ENCODE measurements around the gene LRBA.

LRBA gene

DNA sequence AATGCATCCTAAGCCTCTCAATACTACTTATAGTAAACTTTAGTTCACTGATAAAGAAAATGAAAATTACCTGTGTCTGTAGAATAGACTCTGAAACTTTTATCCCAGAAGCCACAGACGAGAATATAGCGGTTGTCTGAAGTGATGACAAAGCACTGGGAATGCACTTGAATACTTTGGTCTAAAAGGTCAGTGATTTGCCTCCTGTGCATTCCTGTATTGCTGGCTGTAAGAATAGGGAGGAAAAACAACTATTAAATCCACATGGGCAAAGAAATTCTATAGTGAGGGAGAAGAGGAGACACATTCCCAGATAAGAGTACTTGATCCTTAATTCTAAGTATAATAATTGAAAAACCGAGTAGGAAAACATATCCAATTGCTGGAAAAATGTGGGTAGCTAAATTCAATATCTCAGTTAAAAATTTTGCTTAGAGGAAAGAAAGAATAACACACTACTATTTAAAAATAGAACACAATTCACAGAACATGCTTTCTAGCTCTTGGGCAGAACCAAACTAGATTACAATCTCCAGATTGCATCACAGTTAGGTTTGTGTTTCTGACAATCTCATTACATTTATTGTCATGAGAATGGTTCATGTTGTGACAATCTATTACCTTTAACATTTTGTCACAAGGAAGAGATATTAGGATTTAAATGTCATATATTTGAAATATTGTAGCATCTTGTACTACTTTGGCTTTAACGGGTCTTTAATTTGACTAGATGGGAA lies 704.8 kb downstream of the LRBA start:
- DNase-seq, result no peak

GRCh38 chr4:150308824-150309472 lies 706.1 kb downstream of the LRBA start:
- no peak for DNase-seq

GRCh38 chr4:150306719-150307118 lies 708.4 kb downstream of the LRBA start:
- no peak for DNase-seq

DNA sequence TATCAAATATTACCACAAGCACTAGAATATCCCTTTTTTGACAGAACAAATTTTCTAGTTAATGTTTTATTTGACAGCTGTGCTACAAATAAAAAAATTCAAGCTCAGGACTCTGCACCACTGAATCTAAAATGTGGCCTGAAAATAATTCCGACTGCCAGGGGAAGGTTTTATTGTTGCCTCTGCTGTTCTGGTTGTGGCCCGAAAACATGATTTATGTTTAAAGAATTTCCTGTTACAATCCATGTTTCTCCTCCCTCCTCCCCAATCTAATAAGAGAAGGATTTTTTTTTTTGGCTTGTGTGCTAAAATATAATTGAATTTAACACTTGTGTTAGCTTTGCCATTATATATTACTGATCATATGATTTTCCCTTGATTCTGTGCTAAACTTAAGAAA lies 709.1 kb downstream of the LRBA start:
- DNase-seq, result no peak

DNA sequence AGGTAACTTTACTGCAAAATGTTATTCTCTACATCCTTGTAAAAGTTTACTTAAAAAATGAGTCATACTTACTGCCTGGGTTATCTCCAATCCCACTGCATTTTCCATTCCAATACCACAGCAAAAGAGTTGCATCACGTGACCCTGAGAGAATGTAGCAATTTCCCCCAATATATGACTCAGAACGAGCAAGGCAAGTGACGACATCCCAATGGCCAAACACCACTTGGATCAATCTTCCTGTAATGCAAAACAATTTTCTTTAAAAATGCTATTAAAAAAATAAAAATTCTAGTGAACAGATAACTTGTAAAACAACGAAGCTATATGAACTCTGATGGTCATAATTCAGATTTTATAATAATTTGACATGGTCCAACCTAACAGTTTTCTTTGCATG lies 712.5 kb downstream of the LRBA start:
- DNase-seq, result peak; percentile 76

DNA sequence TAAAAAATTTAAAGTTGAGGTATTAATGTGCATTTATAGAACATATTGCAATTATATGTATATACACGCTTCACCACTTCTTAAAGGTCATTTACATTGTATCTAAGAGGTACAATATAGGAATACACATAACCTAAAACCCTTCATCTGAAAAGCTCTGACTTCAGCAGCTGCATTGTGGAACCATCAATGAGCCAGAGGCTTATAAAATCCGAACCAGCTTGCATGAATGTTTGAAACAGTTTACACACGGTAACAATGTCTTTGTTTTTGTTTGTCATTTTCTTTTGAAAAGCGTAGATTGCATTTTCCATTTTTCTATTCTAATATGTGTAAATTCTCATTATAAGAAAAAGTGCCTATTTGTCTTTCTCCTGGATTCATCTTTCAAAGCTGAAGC lies 715.3 kb downstream of the LRBA start:
- no peak for DNase-seq

GRCh38 chr4:150297861-150298474 lies 717.1 kb downstream of the LRBA start:
- peak; percentile 52 for DNase-seq

DNA sequence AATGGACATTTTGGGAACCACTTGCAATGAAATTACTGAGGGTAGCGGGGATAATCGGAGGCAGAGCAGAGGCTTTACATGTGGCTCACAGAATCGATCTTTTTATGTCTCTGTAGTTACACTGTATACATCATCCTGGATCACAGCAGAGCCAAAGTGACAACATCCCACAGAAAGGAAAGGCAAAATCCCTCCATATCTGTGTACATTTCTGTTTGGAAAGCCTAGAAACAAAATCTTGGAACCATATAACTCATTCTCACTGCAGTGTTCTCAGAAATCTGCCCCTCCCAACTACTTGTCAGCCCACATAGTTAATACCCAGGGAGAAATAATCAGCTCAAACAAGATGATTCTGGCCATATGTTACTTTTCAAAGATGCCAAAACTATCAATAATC lies 725.2 kb downstream of the LRBA start:
- DNase-seq, result no peak

- DNase-seq, result peak; percentile 28
Measured at GRCh38 chr4:150289198-150289597, 725.9 kb downstream of the LRBA start.

DNA sequence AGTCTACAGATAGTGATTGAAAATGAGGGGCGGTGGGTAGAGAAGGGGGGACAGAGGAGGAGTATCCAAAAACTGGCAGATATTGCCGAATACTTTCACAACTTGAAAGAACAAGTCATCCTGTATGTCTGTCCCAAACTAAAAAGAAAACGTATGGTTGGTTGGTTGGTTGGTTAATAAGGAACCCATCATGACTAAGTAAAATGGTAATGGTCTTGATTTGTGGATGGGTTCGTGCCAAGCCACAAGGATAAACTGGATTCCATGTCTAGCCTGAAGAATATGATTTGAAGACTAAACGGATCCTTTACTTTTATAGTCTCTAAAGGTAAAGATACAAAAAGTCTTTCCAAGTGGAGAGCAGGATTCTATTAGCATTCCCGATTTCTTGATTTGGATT lies 728.4 kb downstream of the LRBA start:
- DNase-seq, result no peak

DNA sequence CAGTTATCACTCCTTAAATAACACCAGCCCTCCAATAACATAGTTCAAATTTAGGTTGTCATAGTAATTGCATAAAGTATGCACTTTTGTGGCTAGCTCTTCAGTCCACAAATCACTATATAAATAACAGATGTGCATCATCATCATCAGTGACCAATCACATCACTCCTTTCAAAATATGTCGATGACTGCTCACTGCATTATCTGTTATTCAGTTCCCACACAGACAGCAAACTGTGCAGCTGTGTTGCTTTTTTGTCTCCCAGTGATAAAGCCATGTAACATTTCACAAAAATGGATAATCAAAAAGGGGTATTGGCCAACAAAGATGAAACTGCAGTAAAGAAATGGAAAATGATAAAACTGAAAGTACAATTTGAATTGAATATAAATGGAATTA lies 731.4 kb downstream of the LRBA start:
- DNase-seq, result no peak

DNA sequence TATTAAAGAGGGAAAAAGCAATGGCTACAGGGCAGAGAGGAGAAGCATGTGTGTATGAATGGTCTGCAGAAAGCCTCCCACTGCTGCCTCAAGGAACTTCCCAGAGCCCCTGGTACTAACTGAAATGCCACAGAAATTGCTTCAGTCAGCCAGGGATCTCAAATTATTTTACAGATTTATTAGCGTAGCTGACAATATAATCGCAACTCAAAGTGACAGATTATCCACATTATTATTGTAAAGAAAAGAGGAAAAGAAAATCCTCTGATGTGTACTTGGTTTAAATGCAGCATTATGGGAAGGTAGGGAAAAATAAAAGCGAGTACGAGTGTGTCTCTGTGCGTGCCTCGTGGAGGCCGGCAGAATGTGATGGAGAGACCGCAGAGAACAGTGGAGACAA lies 734.1 kb downstream of the LRBA start:
- DNase-seq, result no peak

DNA sequence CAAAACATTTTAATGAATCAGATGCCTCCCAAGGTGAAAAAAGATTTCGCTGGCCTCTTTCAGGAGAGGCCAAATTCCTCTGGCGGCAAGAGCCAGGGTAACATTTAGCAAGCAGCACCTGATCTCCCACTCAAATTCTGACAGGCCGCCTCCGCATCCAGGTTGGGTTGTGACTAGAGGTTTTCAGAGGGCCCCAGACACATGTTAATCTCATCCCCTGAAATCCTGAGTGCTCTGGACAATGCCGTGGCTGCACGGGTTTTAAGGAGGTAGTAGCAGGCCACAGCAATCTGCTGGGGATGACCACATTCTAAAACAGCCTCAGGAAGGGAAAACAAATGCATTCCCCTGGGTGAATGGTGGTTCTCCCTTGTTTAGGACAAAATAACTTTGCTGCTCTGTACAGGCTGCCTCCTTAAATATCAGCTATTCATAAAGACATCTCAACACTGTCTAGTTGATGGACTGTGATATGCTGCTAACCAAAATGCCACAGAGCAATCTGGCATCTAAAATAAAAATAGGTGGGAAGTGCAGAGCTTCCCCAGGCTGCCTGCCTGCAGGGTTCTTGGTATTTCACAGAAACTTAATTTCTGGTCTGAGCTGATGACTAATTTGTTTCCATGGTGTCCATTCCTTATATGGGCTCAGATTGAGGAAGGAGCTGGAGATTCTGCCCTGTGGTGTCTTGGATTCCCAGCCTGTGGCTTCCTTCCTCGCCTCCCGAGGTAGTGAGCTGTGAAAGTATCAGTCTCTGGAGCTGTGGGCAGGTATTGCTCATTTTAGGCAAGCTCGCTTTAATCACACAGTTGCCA lies 734.8 kb downstream of the LRBA start:
- peak; percentile 65 for DNase-seq

- DNase-seq, result no peak
Measured at GRCh38 chr4:150278206-150278605, 736.9 kb downstream of the LRBA start.

- no peak for DNase-seq
Measured at GRCh38 chr4:150268444-150268843, 746.6 kb downstream of the LRBA start.

DNA sequence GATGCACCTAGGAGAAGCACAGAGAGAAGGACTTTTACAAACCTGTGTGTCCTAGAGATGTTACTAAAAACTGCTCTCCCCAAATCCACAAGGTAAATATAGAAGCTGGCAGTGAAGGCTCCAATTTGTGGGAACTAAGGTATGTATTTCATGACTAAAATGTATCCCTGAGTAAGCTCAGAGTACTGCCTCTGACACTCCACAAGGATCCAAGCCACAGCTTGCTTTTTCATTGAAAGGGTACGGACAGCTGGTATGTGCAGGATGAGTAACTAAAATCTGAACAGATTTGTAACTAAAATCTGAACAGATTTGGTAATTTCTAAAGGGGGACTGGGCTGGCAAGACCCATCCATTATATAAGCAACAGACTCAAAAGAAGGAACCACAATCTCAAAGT lies 749.3 kb downstream of the LRBA start:
- DNase-seq, result no peak

DNA sequence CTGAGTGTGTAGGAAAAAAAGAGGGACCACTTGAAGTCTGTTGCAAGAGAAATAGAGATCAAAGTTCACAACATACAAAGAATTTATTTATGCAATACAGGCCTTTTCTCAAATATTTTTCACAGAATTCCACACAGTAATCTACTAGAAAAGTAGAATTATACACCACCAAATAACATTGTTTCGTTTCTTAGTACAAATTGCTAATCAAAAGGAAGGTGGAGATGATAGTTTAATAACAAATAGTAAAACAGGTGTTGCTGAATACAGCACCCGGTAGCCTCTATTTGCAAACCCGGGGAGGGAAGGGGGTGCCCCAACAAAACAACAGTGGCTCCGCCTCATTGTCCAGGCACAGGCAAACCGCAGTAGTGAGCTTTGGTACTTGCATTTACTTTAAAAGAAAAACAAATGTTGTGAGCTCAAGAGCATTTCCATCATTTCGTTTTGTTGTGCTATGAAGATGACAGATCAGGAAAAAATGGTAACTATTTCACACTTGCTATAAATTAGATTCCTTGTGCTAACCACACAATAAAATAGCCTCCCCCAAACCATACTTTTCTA lies 750.4 kb downstream of the LRBA start:
- DNase-seq, result no peak

GRCh38 chr4:150262611-150263010 lies 752.5 kb downstream of the LRBA start:
- no peak for DNase-seq

- no peak for DNase-seq
Measured at GRCh38 chr4:150261571-150261970, 753.5 kb downstream of the LRBA start.

DNA sequence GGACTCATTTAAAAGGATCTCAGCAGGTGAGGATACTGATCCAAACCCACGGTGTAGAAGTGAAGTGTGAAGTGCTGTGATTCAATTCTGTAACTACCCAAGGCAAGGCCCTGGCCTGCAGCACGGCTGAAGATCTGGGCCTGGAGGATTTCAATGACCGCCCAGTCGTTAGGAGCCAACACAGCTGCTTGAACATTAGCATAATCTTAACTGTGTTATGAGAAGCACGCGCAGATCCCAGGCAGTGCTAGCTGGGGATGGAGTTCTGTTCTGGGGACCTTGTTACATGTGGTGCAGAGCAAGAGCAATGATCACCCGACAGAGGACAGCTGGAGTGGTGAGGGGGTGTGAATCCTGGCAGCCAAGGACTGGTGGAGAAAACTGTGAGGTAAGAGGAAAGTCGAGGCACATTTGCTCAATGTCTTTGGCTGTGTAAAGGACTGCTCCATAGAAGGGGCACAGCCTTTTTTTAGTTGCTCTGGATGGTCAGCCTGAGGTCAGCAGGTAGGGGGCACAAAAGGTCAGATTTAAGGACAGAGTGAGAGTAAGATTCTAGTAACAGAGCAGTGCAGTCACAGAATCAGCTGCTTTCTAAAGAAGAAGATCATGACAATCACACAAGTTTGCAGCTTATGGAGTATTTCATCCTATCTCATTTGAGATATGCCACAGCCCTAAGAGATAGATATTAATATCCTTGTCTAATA lies 755.1 kb downstream of the LRBA start:
- DNase-seq, result no peak

DNA sequence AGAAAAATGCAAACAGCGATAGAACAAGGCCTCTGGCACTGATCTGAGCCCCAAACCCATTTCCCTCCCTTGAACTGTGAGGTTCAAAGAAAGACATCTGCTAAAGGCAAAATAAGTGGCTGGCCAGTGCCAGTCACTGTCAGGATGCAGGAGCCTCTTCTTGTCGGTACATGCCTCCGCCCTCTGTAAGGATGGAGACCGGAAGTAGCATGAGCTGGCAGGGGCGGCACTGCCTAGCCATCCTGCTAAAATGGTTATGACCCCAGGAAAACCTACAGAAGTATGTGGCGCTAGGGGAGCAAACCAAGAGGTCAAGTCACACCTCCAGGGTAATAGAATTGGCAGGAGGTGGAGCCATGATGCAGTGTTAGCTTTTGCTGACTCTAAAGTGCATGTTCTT lies 756.5 kb downstream of the LRBA start:
- no peak for DNase-seq
